Neural progenitor cell (in vitro differentiated cells): ENCODE results near the gene REC114.

ENCODE experiments used
- CTCF ChIP-seq: fragments of 200-600 bp; sonication (generic); IDR thresholded peaks from 2 replicates; pipeline ENCODE4 v1.5.1; 2017; ENCODE audit warnings: antibody characterized with exemption, mild to moderate bottlenecking
- EZH2 ChIP-seq: fragments of 200-600 bp; sonication (generic); IDR thresholded peaks from 2 replicates; pipeline ENCODE4 v1.6.1; 2017; ENCODE audit warnings: antibody characterized with exemption, mild to moderate bottlenecking, moderate library complexity

- no peak for TF ChIP-seq EZH2
- TF ChIP-seq CTCF, result no peak
These were observed 16.5 kb upstream of the REC114 start for GRCh38 chr15:73426323-73426994.
